ENCODE data around the gene C20orf204.

Gene C20orf204

GRCh38 chr20:64070244-64070993 lies 34.4 kb downstream of the C20orf204 start:
- H2AFZ ChIP-seq (ENCODE audit: low read depth), result no peak overlapping the region
- peaks cover 20% of the 10 kb centered on the region for H3K4me1 ChIP-seq (ENCODE audit: low read depth, poor library complexity, severe bottlenecking)
- H3K4me3 ChIP-seq (IDR thresholded peaks at IDR 0.05; ENCODE audit: insufficient read depth, low read depth, low read length), result no peak overlapping the region
- no peaks in the 10 kb centered on the region for H3K36me3 ChIP-seq (ENCODE audit: insufficient read depth)
- H4K20me1 ChIP-seq (ENCODE audit: insufficient read depth), result no peaks in the 10 kb centered on the region
- H3K4me2 ChIP-seq, result no peak overlapping the region
- H3K9ac ChIP-seq, result no peak overlapping the region
- H3K27me3 ChIP-seq (ENCODE audit: insufficient read depth, low read depth), result no peaks in the 10 kb centered on the region
- no peak for TF ChIP-seq CTCF (conservative IDR thresholded peaks at IDR 0.05; ENCODE audit: low read depth, low read length)
- H3K79me2 ChIP-seq (ENCODE audit: insufficient read depth, low read depth), result no peaks in the 10 kb centered on the region
- H3K27ac ChIP-seq, result no peak overlapping the region

GRCh38 chr20:64071341-64072332 lies 35.7 kb downstream of the C20orf204 start:
- Histone ChIP-seq H3K4me3 (IDR thresholded peaks at IDR 0.05; ENCODE audit: insufficient read depth, low read depth, low read length) (no peak overlapping the region), H3K4me2 (no peak overlapping the region), H2AFZ (ENCODE audit: low read depth) (no peak overlapping the region), H3K27me3 (ENCODE audit: insufficient read depth, low read depth) (no peaks in the 10 kb centered on the region), H3K27ac (no peak overlapping the region), H3K79me2 (ENCODE audit: insufficient read depth, low read depth) (no peaks in the 10 kb centered on the region), H3K36me3 (ENCODE audit: insufficient read depth) (no peaks in the 10 kb centered on the region), H3K9ac (no peak overlapping the region), H3K4me1 (ENCODE audit: low read depth, poor library complexity, severe bottlenecking) (peaks cover 10% of the 10 kb centered on the region), H4K20me1 (ENCODE audit: insufficient read depth) (no peaks in the 10 kb centered on the region)
- no peak for TF ChIP-seq CTCF (conservative IDR thresholded peaks at IDR 0.05; ENCODE audit: low read depth, low read length)

GRCh38 chr20:64072498-64073063 lies 36.6 kb downstream of the C20orf204 start:
- Histone ChIP-seq H3K27ac (no peak overlapping the region), H3K27me3 (ENCODE audit: insufficient read depth, low read depth) (no peaks in the 10 kb centered on the region), H3K36me3 (ENCODE audit: insufficient read depth) (no peaks in the 10 kb centered on the region), H3K4me2 (no peak overlapping the region), H3K4me3 (IDR thresholded peaks at IDR 0.05; ENCODE audit: insufficient read depth, low read depth, low read length) (no peak overlapping the region), H3K79me2 (ENCODE audit: insufficient read depth, low read depth) (no peaks in the 10 kb centered on the region), H2AFZ (ENCODE audit: low read depth) (no peak overlapping the region), H3K4me1 (ENCODE audit: low read depth, poor library complexity, severe bottlenecking) (peaks cover 7% of the 10 kb centered on the region), H4K20me1 (ENCODE audit: insufficient read depth) (no peaks in the 10 kb centered on the region), H3K9ac (no peak overlapping the region)
- TF ChIP-seq CTCF (conservative IDR thresholded peaks at IDR 0.05; ENCODE audit: low read depth, low read length), result no peak

- Histone ChIP-seq H2AFZ (ENCODE audit: low read depth) (no peak overlapping the region), H3K27me3 (ENCODE audit: insufficient read depth, low read depth) (no peaks in the 10 kb centered on the region), H3K4me2 (no peak overlapping the region), H3K4me1 (ENCODE audit: low read depth, poor library complexity, severe bottlenecking) (peaks cover 17% of the 10 kb centered on the region), H3K27ac (no peak overlapping the region), H4K20me1 (ENCODE audit: insufficient read depth) (no peaks in the 10 kb centered on the region), H3K79me2 (ENCODE audit: insufficient read depth, low read depth) (no peaks in the 10 kb centered on the region), H3K36me3 (ENCODE audit: insufficient read depth) (no peaks in the 10 kb centered on the region), H3K4me3 (IDR thresholded peaks at IDR 0.05; ENCODE audit: insufficient read depth, low read depth, low read length) (no peak overlapping the region), H3K9ac (no peak overlapping the region)
- no peak for TF ChIP-seq CTCF (conservative IDR thresholded peaks at IDR 0.05; ENCODE audit: low read depth, low read length)
Observed at GRCh38 chr20:64073476-64074183, 37.6 kb downstream of the C20orf204 start.
